Measurements from ENCODE around the gene AMBRA1.

DNA sequence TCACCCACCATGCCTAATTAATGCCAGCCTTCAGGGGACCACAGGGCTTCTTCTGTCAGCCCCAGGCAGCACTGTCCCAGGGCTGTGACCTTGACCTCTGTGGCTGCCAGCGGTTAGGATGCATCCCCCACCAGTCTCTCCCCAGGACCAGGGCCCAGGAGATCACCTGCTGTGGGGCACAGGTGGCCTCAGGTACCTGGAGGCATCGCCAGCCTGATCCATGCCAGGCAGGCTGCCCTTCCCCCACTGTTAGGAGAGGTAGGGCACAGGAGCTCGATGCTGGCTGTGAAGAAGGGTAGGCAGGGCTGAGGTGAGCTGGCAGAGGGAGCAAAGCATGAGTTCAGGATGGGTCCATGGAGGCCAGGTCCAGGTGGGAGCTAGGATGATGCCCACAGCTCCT lies 229.0 kb downstream of the AMBRA1 start:
- TF ChIP-seq RAD21 (IDR thresholded peaks at IDR 0.05; ENCODE audit: low read depth): no peak
- TF ChIP-seq, protein P1, sequence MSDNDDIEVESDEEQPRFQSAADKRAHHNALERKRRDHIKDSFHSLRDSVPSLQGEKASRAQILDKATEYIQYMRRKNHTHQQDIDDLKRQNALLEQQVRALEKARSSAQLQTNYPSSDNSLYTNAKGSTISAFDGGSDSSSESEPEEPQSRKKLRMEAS (IDR thresholded peaks at IDR 0.05): no peak
- no peak for TF ChIP-seq TAF1 (IDR thresholded peaks at IDR 0.05; ENCODE audit: low read depth)
- TF ChIP-seq YY1 (IDR thresholded peaks at IDR 0.05; ENCODE audit: low read depth): no peak
- no peak for TF ChIP-seq CREB1 (IDR thresholded peaks at IDR 0.05; ENCODE audit: low read depth)
- TF ChIP-seq FOXM1 (IDR thresholded peaks at IDR 0.05; ENCODE audit: borderline replicate concordance, low read depth): no peak
- TF ChIP-seq, protein P2, sequence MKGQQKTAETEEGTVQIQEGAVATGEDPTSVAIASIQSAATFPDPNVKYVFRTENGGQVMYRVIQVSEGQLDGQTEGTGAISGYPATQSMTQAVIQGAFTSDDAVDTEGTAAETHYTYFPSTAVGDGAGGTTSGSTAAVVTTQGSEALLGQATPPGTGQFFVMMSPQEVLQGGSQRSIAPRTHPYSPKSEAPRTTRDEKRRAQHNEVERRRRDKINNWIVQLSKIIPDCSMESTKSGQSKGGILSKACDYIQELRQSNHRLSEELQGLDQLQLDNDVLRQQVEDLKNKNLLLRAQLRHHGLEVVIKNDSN (IDR thresholded peaks at IDR 0.05): no peak
- TF ChIP-seq, protein P3, sequence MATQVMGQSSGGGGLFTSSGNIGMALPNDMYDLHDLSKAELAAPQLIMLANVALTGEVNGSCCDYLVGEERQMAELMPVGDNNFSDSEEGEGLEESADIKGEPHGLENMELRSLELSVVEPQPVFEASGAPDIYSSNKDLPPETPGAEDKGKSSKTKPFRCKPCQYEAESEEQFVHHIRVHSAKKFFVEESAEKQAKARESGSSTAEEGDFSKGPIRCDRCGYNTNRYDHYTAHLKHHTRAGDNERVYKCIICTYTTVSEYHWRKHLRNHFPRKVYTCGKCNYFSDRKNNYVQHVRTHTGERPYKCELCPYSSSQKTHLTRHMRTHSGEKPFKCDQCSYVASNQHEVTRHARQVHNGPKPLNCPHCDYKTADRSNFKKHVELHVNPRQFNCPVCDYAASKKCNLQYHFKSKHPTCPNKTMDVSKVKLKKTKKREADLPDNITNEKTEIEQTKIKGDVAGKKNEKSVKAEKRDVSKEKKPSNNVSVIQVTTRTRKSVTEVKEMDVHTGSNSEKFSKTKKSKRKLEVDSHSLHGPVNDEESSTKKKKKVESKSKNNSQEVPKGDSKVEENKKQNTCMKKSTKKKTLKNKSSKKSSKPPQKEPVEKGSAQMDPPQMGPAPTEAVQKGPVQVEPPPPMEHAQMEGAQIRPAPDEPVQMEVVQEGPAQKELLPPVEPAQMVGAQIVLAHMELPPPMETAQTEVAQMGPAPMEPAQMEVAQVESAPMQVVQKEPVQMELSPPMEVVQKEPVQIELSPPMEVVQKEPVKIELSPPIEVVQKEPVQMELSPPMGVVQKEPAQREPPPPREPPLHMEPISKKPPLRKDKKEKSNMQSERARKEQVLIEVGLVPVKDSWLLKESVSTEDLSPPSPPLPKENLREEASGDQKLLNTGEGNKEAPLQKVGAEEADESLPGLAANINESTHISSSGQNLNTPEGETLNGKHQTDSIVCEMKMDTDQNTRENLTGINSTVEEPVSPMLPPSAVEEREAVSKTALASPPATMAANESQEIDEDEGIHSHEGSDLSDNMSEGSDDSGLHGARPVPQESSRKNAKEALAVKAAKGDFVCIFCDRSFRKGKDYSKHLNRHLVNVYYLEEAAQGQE (IDR thresholded peaks at IDR 0.05; ENCODE audit: low read depth): no peak
- no peak for TF ChIP-seq EGR1 (IDR thresholded peaks at IDR 0.05)
- TF ChIP-seq CEBPB (IDR thresholded peaks at IDR 0.05): no peak
- no peak for TF ChIP-seq EP300 (IDR thresholded peaks at IDR 0.05; ENCODE audit: borderline replicate concordance)
- TF ChIP-seq ZBTB7A (IDR thresholded peaks at IDR 0.05; ENCODE audit: low read depth): no peak
- no peak for TF ChIP-seq TEAD4 (IDR thresholded peaks at IDR 0.05)
- TF ChIP-seq TCF12 (IDR thresholded peaks at IDR 0.05; ENCODE audit: low read depth): no peak

Data from Ishikawa (cell line).